ENCODE measurements around the gene PARVB.

DNA sequence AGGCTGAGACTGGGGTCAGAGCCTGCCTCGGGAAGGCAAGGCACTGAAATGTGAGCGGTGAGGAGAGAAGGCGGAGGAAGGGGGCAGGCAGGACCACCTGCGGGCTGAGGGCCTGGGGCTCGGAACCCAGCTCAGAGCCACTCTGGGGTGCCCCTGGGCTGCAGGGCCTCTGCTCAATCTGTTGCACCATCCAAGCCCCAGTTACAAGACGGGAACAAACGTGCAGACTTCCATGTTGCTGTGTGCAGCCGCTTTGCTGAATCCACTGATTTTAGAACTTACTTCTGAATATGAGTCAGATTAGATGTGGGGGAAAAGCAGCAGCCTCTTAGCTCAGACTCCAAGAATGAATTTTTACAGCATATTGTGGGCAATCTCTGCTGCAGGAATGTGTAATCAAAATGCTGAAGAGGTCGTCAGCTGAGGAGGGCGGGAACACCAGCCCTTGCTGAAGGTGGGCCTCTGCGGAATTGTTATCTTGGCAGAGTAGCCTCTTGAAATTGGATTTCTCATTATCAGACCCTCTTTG is 178.2 kb downstream of the PARVB start:
- TF ChIP-seq ZNF274 (IDR thresholded peaks at IDR 0.05; ENCODE audit: low read depth, low read length): no peak
- no peak for TF ChIP-seq YY1 (IDR thresholded peaks at IDR 0.05; ENCODE audit: insufficient read depth, insufficient read length)

Data from NT2/D1 (cell line).